Fibroblast of skin of back (primary cell): ENCODE measurements around the gene VEPH1.

ENCODE experiments used
- DNase-seq: peaks from one replicate; pipeline ENCODE4 v3.0.0-alpha.2; 2013

Gene VEPH1

DNA sequence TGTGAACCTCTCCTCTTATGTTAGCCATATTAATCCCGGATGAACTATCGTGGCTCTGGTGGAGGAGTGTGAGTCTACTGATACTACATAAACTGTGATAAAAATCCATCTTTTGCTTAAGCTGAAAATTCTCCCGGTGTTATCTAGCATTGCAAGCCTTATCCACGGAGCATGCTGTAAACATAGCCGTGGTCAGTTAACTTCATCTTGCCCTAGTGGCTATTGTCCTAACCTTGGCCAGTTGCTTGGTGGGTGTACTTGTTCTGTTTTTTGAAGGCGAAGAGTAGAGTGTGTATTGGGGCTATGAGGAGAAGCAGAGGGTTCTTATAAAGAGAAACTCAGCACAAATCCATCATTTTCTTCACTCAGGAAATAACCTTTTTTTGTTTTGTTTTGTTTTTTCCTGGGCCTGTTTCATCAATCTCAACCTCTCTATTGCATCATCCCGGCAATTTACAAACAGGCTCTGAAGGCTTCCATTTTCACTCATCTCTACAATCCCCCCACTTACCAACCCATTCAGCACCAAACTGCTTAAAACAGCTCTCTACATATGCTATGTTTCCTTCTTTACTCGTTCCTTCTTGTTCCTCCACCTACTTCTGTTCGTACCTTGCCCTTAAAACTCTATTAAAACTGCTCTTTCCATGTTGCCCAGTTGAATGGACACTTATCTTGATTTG lies 202.1 kb downstream of the VEPH1 start:
- no peak for DNase-seq

DNA sequence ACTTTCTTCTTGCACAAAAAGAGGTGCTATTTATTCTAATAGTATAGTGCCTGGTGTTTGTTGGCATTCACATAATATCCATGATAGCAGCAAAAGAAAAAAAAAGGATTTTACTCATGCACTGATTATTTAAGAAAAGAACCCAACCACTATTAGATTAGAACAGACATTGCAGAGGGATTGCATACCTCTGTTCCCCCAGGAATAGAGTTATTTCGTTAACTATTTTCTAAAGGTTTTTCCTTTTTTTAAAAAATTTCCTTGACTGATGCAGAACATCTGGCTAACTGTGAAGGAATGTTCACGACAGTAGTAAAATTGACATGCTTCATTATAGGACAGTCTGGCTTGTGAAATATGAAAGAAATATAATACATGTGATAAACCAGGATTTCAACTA lies 203.1 kb downstream of the VEPH1 start:
- DNase-seq = peak; percentile 73

DNA sequence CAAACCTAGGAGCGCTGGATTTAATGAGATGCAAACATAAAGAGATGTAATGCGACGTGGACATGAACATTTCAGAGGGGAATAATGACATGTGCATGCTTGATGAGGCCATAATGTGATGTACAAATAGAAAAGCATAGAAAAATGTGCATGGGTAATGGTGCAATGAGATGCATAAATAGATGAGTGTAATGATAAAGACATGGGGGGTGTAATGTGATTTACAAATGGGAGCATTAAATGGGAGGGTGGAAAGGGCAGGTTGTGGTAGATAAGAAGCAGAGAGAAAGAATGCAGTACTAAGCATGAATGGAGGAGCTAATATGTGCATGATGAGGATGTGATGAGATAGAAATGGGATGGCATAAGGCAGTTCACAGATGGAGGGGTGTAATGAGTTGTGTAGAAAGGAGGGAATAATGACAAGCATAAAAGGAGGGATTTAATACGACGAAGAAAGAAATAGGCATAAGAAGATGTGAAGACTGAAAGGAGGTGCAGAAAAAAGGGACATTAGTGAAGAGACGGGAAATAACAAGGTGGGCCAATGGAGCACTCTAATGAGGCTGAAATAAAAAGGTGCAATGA lies 205.8 kb downstream of the VEPH1 start:
- DNase-seq = no peak

DNA sequence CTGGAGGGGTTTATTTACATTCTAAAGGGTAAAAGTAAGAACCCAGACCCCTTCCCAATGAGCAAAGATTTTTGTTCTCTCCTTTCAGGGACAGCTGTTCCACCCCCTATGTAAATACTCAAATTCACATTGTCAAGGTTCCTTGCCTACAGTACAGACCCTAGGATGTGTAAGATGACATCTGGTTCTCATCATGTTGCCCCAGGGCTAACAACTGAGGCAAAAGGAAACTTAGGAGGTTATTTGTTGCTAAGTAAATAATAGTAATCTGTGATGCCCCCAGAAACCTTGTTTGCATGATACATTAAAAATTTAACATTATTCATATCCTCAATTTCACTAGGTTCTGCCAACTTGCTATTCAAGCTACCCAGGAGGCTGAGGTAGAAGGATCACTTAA lies 208.3 kb downstream of the VEPH1 start:
- no peak for DNase-seq

DNA sequence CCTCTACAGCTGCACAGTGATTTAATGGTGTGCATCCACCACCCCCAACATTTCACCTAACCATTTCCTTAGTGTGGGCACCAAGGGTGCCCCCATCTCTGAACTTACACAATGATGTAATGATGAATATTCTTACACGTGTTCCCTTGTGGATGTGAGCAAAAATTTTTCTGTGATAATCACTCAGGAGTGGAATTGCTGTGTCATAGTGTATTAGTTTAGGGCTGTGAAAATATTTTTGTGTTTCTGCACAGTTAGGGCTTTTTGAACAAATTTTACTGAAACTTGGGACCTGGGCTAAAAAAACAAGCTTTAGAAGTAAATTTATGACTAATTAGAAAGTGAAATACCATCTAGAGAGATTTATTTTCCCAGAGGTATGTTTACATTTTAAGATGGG lies 208.7 kb downstream of the VEPH1 start:
- no peak for DNase-seq

DNA sequence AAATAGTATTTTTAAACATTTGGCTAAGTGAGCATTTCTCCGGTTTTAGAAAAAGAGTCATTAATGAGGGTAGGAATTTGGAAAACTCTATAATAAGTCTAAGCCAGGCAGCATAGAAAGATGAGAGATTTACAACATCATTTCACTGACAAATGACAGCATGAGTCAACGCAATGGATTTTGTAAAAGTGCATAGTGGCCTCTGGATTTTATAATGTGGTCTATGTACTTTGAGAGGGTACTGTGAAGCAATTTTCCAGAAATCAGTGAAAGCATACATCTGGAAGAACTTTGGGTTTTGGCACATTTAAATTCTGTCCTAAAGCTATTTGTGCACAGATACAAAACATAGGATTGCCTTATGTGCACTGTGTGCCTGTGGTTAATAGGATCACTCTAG lies 212.4 kb downstream of the VEPH1 start:
- peak; percentile 88 for DNase-seq

DNA sequence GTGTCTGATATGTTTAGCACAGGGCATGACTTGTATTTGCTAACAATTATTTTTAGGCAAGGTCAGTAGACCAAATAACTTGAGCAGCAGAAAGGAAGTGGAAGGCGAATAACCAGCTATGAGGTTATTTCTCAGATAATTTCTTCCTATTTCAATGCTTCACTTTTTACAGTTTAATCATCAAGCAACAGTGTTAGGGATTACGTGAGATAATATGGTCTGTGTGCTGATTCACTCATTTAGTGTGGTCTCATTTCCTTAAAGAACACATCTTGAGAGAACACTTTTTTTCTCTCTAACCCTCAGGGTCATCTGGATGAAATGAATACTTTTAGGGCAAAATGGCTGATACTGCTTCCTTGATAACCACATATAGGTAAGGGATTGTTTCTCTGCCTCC lies 217.2 kb downstream of the VEPH1 start:
- DNase-seq = no peak

DNA sequence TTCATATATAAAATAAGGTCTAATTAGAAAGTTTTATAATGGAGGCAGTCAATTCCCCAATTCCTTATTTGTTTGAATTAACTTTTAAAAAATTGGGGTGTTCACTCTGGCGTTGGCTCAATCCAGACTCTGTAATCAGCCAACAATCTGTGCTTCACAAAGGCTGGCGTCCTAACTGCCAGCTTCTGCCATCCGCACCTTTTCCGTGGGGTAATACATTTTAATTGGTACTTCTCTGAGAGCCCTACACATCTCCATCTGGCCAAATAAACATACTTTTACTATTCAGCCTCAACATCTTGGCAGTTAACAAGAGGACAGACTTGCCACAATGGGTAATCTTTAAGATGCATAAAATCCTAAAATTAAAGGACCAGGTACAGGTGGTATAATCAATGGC lies 218.1 kb downstream of the VEPH1 start:
- DNase-seq = no peak

DNA sequence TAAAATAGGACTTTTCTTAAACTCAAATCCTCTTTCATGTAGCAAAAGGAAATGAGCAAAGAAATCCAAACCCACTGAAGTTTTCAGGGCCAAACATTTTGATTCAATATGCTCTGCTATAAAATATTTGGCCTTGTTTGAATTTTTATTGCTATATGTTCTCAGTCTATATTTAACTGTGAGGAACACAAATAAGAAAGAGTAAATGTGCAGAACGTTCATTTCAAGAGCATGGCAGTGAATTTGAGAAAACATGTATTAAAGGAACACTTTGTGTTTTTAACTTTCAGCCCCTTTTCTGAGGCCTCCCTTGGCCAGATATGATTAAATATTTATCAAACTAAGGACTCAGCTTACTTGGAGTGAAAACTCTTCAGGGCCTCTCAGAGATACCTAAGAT lies 218.5 kb downstream of the VEPH1 start:
- DNase-seq = no peak

DNA sequence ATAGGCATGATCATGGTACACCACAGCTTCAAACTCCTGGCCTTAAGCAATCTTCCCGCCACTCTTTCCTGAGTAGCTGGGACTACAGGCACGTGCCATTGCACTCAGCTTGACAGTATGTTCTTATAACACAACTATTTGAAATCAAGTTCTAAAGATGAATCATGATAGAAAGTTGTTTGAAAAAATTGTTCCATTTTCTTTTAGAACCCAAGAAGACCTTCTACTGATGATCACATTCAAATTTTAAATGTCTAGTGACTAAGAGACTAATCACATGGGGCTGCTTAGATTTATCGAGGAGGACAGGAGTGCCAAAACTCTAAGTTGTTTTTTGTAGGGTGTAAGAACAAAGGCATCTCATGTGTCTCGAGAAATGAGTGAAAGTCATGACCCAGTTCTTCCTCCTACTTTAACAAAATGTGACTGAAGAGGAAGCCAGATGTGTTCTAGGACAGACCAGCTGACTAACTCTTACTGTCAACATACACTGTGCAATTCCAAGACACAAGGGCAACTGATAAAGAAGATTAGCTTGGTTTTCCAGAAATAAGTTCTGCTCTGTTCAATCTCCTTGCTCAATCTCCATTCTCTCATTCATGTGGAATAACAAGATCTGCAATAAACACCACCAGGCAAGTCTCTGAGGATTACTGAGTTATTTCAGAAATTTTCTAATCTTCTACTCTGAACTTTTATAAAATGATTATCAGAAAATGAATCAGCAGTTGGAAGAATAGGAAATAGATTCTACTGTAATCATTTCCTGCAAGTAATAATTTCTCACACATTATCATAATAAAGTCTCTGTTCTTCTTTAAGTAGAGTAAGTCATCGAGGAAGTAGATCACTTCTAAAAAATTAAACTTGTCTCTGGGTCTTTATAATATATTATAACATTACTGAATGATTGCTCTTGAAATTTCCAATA lies 220.7 kb downstream of the VEPH1 start:
- peak; percentile 95 for DNase-seq

DNA sequence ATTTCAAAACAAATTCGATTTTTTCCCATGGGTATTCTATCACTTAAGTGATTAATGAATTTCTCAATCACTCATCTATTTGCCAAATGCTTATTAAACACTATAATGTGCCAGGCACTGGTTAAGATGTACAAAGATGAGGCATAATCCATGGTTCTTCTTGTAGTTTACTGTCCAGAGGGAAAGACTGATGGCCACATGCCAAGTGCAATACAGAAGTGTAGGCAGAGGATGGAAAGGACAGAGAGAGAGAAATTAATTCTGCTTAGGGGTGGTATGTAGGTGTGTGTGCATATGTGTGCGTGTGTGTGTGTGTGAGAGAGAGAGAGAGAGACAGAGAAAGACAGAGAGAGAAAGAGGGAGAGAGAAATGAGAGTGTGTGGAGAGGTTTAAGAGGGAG lies 222.4 kb downstream of the VEPH1 start:
- DNase-seq = no peak

DNA sequence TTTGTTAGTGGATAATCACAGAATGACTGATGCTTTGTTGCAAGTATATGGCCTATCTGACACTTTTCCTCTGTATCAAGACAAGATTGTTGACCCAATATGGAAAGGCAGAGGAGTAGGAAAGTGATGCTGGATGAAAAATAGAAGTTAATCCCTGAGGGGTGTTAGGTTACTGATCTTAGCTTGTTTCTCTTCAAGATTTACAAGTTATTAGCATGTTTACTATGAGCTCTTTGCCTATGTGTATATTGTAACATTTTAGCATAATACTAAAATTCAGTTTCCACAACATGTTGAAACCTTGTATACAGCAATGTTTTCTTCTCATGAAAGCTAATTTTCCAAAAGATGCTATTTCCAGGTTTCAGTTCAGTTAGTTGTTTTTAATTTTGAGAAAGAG lies 222.9 kb downstream of the VEPH1 start:
- no peak for DNase-seq

DNA sequence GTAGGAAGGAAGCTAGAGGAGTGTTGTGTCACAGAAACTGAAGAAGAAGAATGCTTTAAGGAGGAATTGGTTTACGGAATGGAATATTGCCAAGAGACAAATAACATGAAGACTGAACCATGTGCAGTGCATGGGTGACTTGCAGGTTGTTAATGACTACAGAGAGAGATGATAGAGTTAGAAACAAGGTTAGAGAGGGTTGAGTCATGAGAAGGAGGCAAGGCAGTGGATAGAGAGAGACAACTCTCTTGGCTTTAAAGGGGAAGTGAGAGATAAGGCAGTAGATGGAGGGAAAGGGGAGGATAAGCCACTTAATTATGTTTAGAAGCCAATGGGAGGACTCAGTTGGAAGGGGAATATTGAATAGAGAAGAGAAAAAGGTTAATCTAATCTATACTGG lies 224.0 kb downstream of the VEPH1 start:
- DNase-seq = no peak

DNA sequence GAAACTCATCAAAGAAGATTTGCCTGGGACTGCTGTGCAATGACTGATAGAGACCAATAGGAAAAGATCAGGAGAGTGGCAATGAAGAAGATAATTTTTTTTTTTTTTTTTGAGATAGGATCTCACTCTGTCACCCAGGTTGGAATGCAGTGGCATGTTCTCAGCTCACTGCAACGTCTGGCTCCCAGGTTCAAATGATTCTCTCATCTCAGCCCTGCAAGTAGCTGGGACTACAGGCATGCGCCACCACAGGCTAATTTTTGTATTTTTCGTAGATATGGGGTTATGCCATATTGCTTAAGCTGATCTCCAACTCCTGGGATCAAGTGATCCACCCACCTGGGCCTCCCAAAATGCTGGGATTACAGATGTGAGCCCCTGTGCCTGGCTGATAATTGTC lies 226.4 kb downstream of the VEPH1 start:
- DNase-seq = no peak

DNA sequence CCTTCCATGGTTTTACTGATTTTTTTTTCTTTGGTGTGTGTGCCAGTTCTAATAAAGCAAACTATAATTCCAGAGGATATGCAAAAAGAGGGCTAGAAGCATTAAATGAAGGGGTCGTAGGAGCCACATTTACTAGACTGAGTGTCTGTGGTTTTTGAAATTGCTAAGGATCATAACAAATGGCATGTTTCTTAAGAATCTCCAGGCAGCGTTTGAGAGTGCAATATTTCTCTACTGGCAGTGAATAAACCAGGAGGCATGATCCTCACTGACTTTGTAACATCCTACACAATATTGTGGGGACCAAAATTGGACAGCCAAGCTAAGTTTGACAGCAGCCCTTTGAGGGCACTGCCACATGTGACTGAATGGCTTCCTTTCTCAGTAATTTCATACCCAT lies 227.4 kb downstream of the VEPH1 start:
- DNase-seq = no peak

DNA sequence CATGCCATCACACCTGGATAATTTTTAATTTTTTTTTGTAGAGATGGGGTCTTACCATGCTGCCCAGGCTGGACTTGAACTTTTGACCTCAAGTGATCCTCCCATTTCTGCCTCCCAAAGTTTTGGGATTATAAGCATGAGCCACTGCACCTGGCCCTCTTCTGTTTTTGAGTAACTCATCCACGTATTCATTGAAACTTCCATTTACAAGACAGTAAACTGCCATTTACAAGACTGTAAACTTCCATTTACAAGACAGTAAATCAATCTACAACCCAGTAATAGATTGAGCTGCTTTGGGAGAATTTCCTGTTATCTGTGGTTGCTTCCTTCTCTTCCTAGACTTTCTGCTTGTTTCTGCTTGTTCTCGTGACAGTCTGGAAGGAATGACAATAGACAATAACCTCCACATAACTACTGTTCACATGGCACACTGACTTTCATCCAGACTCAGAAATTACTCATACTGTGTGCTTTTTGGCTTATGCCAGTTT lies 228.5 kb downstream of the VEPH1 start:
- no peak for DNase-seq

DNA sequence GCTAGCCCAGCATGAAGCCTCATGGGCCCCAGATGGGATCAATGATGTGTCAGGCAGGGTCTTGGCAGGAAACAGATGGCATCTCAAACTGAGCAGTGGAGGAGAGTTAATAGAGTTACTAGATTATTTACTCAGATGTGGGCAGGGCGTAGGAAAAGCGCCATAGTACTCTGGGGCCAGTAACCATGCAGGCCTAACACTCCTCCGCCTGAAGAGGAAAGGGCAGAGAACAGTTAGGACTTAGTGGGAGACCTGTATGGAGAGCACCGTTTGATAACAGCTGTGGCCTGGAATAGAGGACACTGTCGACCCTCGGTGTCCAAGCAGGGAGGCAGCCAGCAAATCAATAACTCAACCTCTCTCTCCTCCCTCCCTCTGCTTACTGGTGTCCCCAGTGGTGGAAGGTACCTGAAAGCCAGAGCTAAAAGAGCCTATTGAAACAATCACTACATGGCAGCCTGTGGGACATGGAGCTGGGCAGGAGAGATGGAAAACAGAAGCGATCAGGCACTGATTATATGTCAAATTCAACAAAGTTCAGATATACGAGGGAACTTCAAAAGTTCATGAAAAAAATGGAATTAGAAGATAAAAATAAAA lies 231.8 kb downstream of the VEPH1 start:
- DNase-seq = no peak

DNA sequence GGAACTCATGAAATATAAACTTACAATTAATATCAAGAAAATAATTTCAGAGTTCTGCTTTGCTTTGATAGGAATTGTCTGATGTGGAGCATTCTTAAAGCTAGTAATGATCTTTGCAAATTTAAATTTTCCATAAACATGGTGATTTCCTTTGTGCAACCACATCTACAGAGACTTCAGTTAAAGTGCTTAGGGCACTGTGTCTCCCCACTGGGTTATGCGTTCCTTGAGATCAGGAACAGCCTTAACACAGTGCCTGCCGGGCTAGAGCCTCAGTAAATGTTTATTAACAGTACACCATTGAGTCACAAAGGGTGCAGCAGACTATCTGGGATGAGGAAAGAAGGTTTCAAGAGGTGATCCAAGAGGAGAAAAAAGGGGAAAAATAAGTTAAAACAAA lies 235.2 kb downstream of the VEPH1 start:
- no peak for DNase-seq

DNA sequence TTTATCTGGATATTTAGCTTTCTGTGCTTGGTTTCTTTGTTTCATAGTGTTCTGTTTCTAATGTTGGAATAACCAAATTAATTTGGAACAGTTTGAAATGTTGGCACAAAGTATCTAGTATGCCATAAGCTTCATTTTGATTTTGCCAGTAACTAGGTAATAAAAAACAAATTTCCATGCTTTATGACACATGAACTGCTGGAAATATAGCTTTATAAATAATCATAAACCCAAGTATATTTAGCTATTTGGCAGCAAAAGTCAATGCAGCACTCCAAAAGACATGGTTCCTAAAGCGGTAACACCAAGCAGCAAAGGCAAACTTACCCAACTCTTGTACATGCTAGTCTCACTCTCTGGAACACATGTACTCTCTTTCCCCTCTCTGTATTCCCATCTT lies 237.3 kb downstream of the VEPH1 start:
- no peak for DNase-seq

DNA sequence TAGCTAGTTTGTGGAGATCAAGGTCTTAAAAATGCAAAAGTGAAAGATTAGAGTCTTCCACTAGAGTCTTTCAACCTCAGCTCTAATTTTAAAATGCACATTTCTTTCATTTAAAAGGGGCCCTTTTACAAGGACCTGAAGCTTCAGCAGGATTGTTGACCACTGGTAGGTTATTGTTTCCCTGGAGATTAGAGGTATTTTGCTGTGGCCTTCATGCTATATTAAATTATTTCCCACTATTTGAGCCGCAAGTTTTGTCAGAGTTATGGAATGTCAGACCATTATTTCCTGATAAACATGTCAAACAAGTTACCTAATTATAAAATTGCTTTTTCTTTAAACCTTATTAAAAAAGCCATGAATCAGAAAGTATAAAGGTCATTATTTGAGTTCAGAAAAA lies 240.2 kb downstream of the VEPH1 start:
- DNase-seq = peak; percentile 57

DNA sequence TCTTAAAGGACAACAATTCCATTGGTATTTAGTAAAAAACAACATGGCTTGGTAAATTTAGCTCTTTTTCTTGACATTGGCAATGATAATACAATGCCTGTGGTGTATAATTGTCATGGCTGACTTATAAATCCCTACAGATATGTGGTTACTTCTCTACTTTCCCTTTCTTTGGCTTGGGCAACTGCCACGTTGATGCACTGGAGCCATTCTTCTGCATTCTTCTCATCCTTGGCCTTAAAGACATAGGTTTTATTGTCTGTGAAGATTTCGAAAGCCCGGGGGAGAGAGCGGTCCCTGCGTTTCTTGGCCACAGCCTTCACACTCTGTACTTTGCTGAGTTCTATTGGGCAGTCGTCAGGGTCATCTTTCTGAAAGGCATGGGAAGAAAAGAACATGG lies 242.2 kb downstream of the VEPH1 start:
- peak; percentile 87 for DNase-seq

DNA sequence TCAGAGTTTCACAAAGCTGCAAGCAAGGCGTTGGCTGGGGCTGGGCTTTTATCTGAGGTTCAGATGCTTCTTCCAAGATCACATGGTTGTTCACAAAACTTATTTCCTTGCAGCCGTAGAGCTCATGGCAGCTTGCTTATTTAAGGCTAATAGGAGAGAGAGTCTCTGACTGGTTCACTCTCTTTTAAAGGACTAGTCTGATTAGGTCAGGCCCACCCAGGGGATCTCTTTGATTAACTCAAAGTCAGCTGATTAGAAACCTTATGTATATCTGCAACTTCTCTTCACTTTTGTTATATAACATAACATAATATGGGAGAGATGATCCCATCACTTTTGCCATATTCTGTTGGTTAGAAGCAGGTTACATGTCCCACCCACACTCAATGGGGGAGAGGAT lies 243.4 kb downstream of the VEPH1 start:
- no peak for DNase-seq

DNA sequence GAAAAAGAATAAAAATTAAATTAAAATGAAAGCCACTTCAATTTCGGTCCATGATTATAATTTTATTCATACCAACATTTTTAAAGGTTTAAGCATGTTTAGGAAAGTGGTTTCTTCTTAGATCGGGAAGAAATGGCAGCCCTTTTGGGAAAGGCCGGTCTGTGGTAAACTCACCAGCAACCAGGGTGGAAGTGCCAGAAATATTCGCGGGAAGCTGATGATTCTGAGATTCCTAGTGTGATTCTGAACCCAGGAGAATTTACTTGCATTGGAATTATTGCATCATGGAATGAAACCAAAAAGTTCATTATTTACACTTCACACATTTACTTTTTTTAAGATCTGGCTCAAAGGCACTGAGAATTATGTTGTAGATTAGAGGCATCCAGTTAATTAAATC lies 246.1 kb downstream of the VEPH1 start:
- peak; percentile 28 for DNase-seq
